CD4-positive, alpha-beta T cell (primary cell): ENCODE data around the gene RGR. TPM values are rescaled to one million over a fixed set of nuclear protein-coding genes. Genes with fewer than 3 reads are reported as not detected.

Experiments used
- ATAC-seq: fragments of 200-7000 bp; cut with Tn5 transposase; one replicate; pipeline ENCODE4 v1.10.0; 2022; ENCODE audit warnings: mild to moderate bottlenecking; ENCODE audit not compliant: poor library complexity
- CTCF ChIA-PET: fragments of 350-600 bp; sonication (Branson Sonifier 250); formaldehyde crosslinking; loops from one replicate; lab custom pipeline; 2021; ENCODE audit warnings: antibody characterized with exemption, inconsistent platforms; lab: Charles Lee
- POLR2A ChIA-PET: fragments of 350-600 bp; sonication (Branson Sonifier 250); formaldehyde crosslinking; loops from one replicate; lab custom pipeline; 2021; ENCODE audit warnings: antibody characterized with exemption, inconsistent platforms; lab: Charles Lee
- DNase-seq, 14 experiments: peaks; one replicate each; pipeline ENCODE4 v3.0.0-alpha.2; 2013 to 2020; ENCODE audit warnings: mixed read lengths in 2 of 14
- H3K27ac ChIP-seq, 2 donors: one replicate each; pipeline versions ENCODE4 v1.5.1 to v1.7.0; 2013; ENCODE audit warnings: low read length in 2 of 2, low read depth in 1 of 2, mild to moderate bottlenecking in 1 of 2
- H3K27me3 ChIP-seq, 2 experiments: 1 replicate in 1 of 2; 2 replicates in 1 of 2; pipeline versions ENCODE4 v1.6.1 to v1.7.0; 2013; ENCODE audit warnings: low read length in 2 of 2, control low read depth in 1 of 2, mild to moderate bottlenecking in 1 of 2, moderate library complexity in 1 of 2; ENCODE audit not compliant: insufficient read depth in 2 of 2, control insufficient read depth in 1 of 2
- H3K36me3 ChIP-seq: one replicate; pipeline ENCODE4 v1.6.1; 2013; ENCODE audit warnings: low read length, control low read depth; ENCODE audit not compliant: insufficient read depth
- H3K4me1 ChIP-seq: one replicate; pipeline ENCODE4 v1.6.1; 2013; ENCODE audit warnings: low read length, control low read depth; ENCODE audit not compliant: insufficient read depth
- H3K4me3 ChIP-seq: one replicate; pipeline ENCODE4 v1.5.1; 2013; ENCODE audit warnings: mild to moderate bottlenecking, low read length, moderate library complexity
- H3K9me3 ChIP-seq, 2 experiments: 1 replicate in 1 of 2; 2 replicates in 1 of 2; pipeline versions ENCODE4 v1.6.1 to v1.7.0; 2013; ENCODE audit warnings: low read length in 2 of 2, mild to moderate bottlenecking in 2 of 2, control low read depth in 1 of 2, moderate library complexity in 1 of 2; ENCODE audit not compliant: control insufficient read depth in 1 of 2, insufficient read depth in 1 of 2
- H3K27ac Mint-ChIP-seq: one replicate; pipeline ENCODE4 v1.8.0; 2020; ENCODE audit warnings: mixed read lengths
- H3K27me3 Mint-ChIP-seq: one replicate; pipeline ENCODE4 v1.8.0; 2021; ENCODE audit warnings: mixed read lengths
- H3K36me3 Mint-ChIP-seq: one replicate; pipeline ENCODE4 v1.8.0; 2021; ENCODE audit warnings: low read depth, mixed read lengths
- H3K4me1 Mint-ChIP-seq: one replicate; pipeline ENCODE4 v1.8.0; 2021; ENCODE audit warnings: low read depth, mixed read lengths
- H3K4me3 Mint-ChIP-seq: one replicate; pipeline ENCODE4 v1.8.0; 2020; ENCODE audit warnings: mild to moderate bottlenecking, mixed read lengths
- H3K9me3 Mint-ChIP-seq: one replicate; pipeline ENCODE4 v1.8.0; 2020; ENCODE audit warnings: mixed read lengths
- intact Hi-C, 2 experiments: fragments of 100-400 bp; cut with DNase I in 1 of 2; cut with micrococcal nuclease in 1 of 2; formaldehyde crosslinking; loops; one replicate each; pipeline versions ENCODE4 v1.15.1 to v1.9.0; 2023 to 2025; cut with DNase I, micrococcal nuclease
- total RNA-seq, 174 experiments: library from RNA in 2 of 174; stranded (reverse) in 2 of 174; gene quantifications; one replicate each; pipeline ENCODE4 v1.2.3 and lab custom pipeline; 2021 to 2026
- TF ChIP-seq, protein P1 (sequence below): fragments of 200-600 bp; IDR thresholded peaks from one replicate; pipeline ENCODE4 v1.8.0; 2022; ENCODE audit warnings: antibody characterized with exemption, mild to moderate bottlenecking

Gene RGR
- total RNA-seq, 2 experiments from 2014 or later, result not detected

DNA sequence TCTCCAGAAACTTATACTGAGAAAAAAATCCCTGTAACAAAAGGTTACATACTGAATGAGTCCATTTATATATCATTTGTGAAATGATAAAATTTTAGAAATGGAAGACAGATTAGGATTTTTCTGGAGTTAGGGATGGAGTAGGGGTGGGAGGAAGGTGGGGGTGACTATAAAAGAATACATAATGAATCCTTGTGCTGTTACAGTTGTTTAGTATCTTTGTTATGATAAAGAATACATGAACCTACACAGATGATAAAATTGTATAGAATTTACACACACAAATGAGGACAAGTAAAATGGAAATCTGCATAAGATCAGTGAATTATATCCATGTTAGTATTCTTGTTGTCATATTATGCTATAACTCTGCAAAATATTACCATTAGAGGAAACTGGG, 41.8 kb downstream of the RGR start:
- H3K9me3 Mint-ChIP-seq, result no peaks in the 10 kb centered on the region
- Histone ChIP-seq H3K4me3 (no peak overlapping the region), H3K36me3 (no peaks in the 10 kb centered on the region), H3K27ac (no peak overlapping the region), H3K4me1 (no peaks in the 10 kb centered on the region), H3K9me3 (no peaks in the 10 kb centered on the region), H3K27me3 (no peaks in the 10 kb centered on the region)
- ChIA-PET CTCF (no interaction called here), POLR2A (no interaction called here)
- ATAC-seq (no peak), DNase-seq (no peak)
- TF ChIP-seq, protein P1, sequence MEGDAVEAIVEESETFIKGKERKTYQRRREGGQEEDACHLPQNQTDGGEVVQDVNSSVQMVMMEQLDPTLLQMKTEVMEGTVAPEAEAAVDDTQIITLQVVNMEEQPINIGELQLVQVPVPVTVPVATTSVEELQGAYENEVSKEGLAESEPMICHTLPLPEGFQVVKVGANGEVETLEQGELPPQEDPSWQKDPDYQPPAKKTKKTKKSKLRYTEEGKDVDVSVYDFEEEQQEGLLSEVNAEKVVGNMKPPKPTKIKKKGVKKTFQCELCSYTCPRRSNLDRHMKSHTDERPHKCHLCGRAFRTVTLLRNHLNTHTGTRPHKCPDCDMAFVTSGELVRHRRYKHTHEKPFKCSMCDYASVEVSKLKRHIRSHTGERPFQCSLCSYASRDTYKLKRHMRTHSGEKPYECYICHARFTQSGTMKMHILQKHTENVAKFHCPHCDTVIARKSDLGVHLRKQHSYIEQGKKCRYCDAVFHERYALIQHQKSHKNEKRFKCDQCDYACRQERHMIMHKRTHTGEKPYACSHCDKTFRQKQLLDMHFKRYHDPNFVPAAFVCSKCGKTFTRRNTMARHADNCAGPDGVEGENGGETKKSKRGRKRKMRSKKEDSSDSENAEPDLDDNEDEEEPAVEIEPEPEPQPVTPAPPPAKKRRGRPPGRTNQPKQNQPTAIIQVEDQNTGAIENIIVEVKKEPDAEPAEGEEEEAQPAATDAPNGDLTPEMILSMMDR, result no peak
- intact Hi-C loops, result no loop called here
- no peak overlapping the region for H3K27ac Mint-ChIP-seq
- no peak overlapping the region for H3K4me3 Mint-ChIP-seq
- no peaks in the 10 kb centered on the region for H3K27me3 Mint-ChIP-seq
- H3K36me3 Mint-ChIP-seq, result no peaks in the 10 kb centered on the region
- no peaks in the 10 kb centered on the region for H3K4me1 Mint-ChIP-seq

DNA sequence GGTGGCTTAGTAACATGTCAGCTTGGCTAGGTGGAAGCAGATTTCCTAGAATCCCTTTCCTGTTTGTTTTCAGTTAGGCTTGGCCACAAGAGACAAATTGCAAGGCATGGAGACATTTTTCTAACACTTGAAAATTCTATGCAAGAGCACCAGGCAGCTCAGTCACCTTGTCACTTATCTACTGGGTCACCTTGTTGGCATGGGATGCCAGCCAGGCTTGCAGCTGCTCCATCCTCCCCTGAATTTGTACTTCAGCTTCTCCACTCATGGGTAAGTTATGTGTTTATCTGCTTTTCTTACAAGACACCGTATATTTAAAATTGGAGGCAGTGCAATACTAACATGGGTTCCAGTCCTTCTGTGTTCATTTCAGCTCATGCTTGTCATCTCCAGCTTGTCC, 43.3 kb downstream of the RGR start:
- no peaks in the 10 kb centered on the region for H3K9me3 ChIP-seq
- Mint-ChIP-seq H3K9me3 (no peaks in the 10 kb centered on the region), H3K36me3 (no peaks in the 10 kb centered on the region), H3K27me3 (no peaks in the 10 kb centered on the region), H3K4me1 (no peaks in the 10 kb centered on the region), H3K27ac (no peak overlapping the region), H3K4me3 (no peak overlapping the region)
- H3K27me3 ChIP-seq, result no peaks in the 10 kb centered on the region
- DNase-seq (no peak), ATAC-seq (no peak)
- H3K36me3 ChIP-seq, result no peaks in the 10 kb centered on the region
- CTCF ChIA-PET, result no interaction called here
- POLR2A ChIA-PET, result no interaction called here
- H3K27ac ChIP-seq, result no peak overlapping the region
- intact Hi-C loops, result no loop called here
- no peaks in the 10 kb centered on the region for H3K4me1 ChIP-seq
- H3K4me3 ChIP-seq, result no peak overlapping the region
- TF ChIP-seq, protein P1, result no peak

DNA sequence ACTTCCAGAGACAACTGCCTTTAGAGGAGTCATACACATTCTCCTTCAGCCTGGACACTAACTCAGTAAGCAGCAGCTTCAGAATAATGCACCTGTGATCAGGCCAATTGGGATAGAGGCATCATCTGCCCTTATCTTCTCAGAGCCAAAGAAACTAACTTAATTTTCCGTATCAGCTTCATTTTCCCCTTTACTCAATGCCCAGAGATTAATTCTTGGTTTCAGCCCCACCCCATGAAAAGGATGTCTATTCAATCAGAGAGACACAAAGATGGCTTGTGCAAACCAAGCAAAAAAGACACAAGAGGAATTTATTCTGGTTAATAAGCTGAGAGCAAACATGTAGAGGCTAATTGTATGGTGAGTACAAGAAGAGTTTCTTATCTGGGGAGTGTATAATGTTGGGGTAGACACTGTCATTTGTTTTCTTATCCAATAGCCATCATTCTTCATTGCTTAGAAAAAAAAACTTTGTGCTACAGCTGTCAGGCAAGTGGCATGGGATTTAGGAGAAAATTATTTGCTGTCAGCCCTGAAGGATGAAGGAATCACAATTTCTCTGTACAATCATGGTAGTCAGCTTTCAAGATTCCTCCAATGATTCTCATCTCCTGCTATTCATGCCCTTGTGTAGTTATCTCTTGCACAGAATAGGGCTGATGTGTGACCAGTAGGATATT, 44.8 kb downstream of the RGR start:
- CTCF ChIA-PET, result no interaction called here
- no peak overlapping the region for H3K4me3 Mint-ChIP-seq
- POLR2A ChIA-PET, result no interaction called here
- Histone ChIP-seq H3K4me1 (no peaks in the 10 kb centered on the region), H3K4me3 (no peak overlapping the region), H3K9me3 (no peaks in the 10 kb centered on the region), H3K36me3 (no peaks in the 10 kb centered on the region), H3K27ac (no peak overlapping the region), H3K27me3 (no peaks in the 10 kb centered on the region)
- H3K27me3 Mint-ChIP-seq, result no peaks in the 10 kb centered on the region
- no peaks in the 10 kb centered on the region for H3K9me3 Mint-ChIP-seq
- intact Hi-C loops, result no loop called here
- no peak for DNase-seq
- peaks cover 7% of the 10 kb centered on the region for H3K4me1 Mint-ChIP-seq
- TF ChIP-seq, protein P1, result no peak
- no peak overlapping the region for H3K27ac Mint-ChIP-seq
- ATAC-seq, result no peak
- H3K36me3 Mint-ChIP-seq, result no peaks in the 10 kb centered on the region
